Transverse colon (tissue), 4 donors: ENCODE results near the gene ABCA10. TPM values are rescaled to one million over a fixed set of nuclear protein-coding genes. Genes with fewer than 3 reads are reported as not detected.

Experiments
- DNase-seq: peaks from one replicate; pipeline ENCODE4 v3.0.0-alpha.2; 2019
- H3K27ac ChIP-seq, 4 donors: fragments of 200-600 bp; sonication (generic); 2 replicates each; pipeline ENCODE4 v1.5.1; 2016 to 2018; ENCODE audit warnings: inconsistent platforms in 4 of 4
- H3K27me3 ChIP-seq: fragments of 200-600 bp; sonication (generic); 2 replicates; pipeline ENCODE4 v1.5.1; 2017; ENCODE audit warnings: inconsistent platforms
- H3K36me3 ChIP-seq, 4 donors: fragments of 200-600 bp; sonication (generic); 2 replicates each; pipeline ENCODE4 v1.5.1; 2017 to 2019; ENCODE audit warnings: inconsistent platforms in 4 of 4
- H3K4me1 ChIP-seq, 4 donors: fragments of 200-600 bp; sonication (generic); 2 replicates each; pipeline ENCODE4 v1.5.1; 2017 to 2020; ENCODE audit warnings: inconsistent platforms in 4 of 4
- H3K4me3 ChIP-seq, 4 donors: fragments of 200-600 bp; sonication (generic); 1 replicate in 1 of 4; 2 replicates in 3 of 4; pipeline versions ENCODE4 v1.5.1 to v1.6.1; 2017 to 2019; ENCODE audit warnings: inconsistent platforms in 4 of 4
- H3K9me3 ChIP-seq, 2 donors: fragments of 200-600 bp; sonication (generic); 2 replicates each; pipeline ENCODE4 v1.5.1; 2017 to 2019; ENCODE audit warnings: inconsistent platforms in 2 of 2
- EP300 ChIP-seq: sonication (generic); formaldehyde crosslinking; IDR thresholded peaks from one replicate; pipeline ENCODE4 v1.6.1; 2017; ENCODE audit warnings: antibody characterized with exemption, low read depth
- POLR2A ChIP-seq: fragments of 450-650 bp; IDR thresholded peaks from one replicate; pipeline ENCODE4 v1.6.1; 2016; ENCODE audit warnings: antibody characterized with exemption, mild to moderate bottlenecking, moderate library complexity
- POLR2AphosphoS5 ChIP-seq, 3 donors: sonication (generic); formaldehyde crosslinking; IDR thresholded peaks; one replicate each; pipeline ENCODE4 v1.6.1; 2016; ENCODE audit warnings: antibody characterized with exemption in 3 of 3
- WGBS, 2 donors: methylation state at CpG; one replicate each; pipeline ENCODE4 v1.1.5; 2018; ENCODE audit warnings: low coverage in 1 of 2; 5-methylcytosine and 5-hydroxymethylcytosine counted together
- in situ Hi-C, 4 donors: fragments of 200-750 bp; cut with MboI; loops; one replicate each; pipeline versions ENCODE4 v1.15.0 to v1.15.1; 2017; ENCODE audit warnings: low sequenced_read_pairs in 3 of 4, low pct_ligation_motif_present in 1 of 4, low pct_unique_long_range_greater_than_20kb in 1 of 4
- intact Hi-C: fragments of 100-400 bp; cut with DNase I; formaldehyde crosslinking; loops from one replicate; pipeline ENCODE4 v1.15.1; 2023; ENCODE audit warnings: low total_unique reads
- total RNA-seq, 4 donors: library from RNA; depleted of rRNA; stranded (reverse); fragments of >200 nt; gene quantifications; one replicate each; pipeline ENCODE4 v1.1.0, GENCODE V29; 2016
- TF ChIP-seq, protein P1 (sequence below), 5 experiments: fragments of 200-600 bp in 3 of 5; fragments of 450-650 bp in 2 of 5; sonication (generic) in 3 of 5; IDR thresholded peaks; 1 replicate in 2 of 5; 2 replicates in 3 of 5; pipeline ENCODE4 v1.5.1; 2016 to 2017; ENCODE audit warnings: antibody characterized with exemption in 5 of 5, inconsistent platforms in 3 of 5, mild to moderate bottlenecking in 2 of 5, moderate library complexity in 1 of 5

Gene ABCA10
- total RNA-seq, 4 donors from 2014 or later, result 4.6 to 22.1 (median 13.0) TPM

GRCh38 chr17:69188064-69188463 is 40.6 kb downstream of the ABCA10 start:
- in situ Hi-C loops (loop anchor here in 1 of 4 donors (25.0 kb wide), 2 partner anchors 101 to 201 kb away; no protein-coding TSS in a partner anchor), intact Hi-C loops (no loop called here)
- no peaks in the 10 kb centered on the region for H3K4me1 ChIP-seq
- H3K27me3 ChIP-seq, result no peaks in the 10 kb centered on the region
- no peak for DNase-seq
- 63 to 80% methylated on average over 1 of the region's 1 CpG for WGBS, 2 donors
- H3K27ac ChIP-seq, result no peak overlapping the region
- H3K9me3 ChIP-seq, result no peaks in the 10 kb centered on the region
- H3K36me3 ChIP-seq, result peaks cover 0 to 4% (median 0%) of the 10 kb centered on the region in 4 donors
- TF ChIP-seq POLR2A (no peak), EP300 (no peak), POLR2AphosphoS5 (IDR thresholded peaks at IDR 0.05) (no peak)
- TF ChIP-seq, protein P1, sequence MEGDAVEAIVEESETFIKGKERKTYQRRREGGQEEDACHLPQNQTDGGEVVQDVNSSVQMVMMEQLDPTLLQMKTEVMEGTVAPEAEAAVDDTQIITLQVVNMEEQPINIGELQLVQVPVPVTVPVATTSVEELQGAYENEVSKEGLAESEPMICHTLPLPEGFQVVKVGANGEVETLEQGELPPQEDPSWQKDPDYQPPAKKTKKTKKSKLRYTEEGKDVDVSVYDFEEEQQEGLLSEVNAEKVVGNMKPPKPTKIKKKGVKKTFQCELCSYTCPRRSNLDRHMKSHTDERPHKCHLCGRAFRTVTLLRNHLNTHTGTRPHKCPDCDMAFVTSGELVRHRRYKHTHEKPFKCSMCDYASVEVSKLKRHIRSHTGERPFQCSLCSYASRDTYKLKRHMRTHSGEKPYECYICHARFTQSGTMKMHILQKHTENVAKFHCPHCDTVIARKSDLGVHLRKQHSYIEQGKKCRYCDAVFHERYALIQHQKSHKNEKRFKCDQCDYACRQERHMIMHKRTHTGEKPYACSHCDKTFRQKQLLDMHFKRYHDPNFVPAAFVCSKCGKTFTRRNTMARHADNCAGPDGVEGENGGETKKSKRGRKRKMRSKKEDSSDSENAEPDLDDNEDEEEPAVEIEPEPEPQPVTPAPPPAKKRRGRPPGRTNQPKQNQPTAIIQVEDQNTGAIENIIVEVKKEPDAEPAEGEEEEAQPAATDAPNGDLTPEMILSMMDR (IDR thresholded peaks at IDR 0.05), result no peak
- no peak overlapping the region for H3K4me3 ChIP-seq

DNA sequence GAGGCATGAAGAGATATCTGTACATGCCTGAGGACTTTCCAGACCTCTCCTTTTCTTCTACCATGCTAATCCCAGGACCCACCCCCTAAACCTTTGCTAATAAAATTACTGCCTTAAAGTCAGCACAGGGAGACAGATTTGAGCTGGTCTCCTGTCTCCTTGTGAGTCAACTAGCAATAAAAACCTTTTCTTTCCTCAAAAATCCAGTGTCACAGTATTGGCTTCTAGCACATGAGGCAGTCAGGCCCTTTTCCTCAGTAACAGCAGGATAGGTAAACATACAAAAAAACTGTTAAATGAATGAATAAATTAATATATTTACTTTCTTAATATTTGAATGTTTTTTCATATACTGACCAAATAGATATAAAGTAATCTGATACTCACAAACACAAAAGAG is 41.3 kb downstream of the ABCA10 start:
- intact Hi-C loops (no loop called here), in situ Hi-C loops (loop anchor here in 1 of 4 donors (25.0 kb wide), 2 partner anchors 100 to 200 kb away; no protein-coding TSS in a partner anchor)
- DNase-seq, result no peak
- H3K9me3 ChIP-seq, result no peaks in the 10 kb centered on the region
- peaks cover 0 to 4% (median 0%) of the 10 kb centered on the region in 4 donors for H3K36me3 ChIP-seq
- no peaks in the 10 kb centered on the region for H3K4me1 ChIP-seq
- TF ChIP-seq POLR2AphosphoS5 (IDR thresholded peaks at IDR 0.05) (no peak), EP300 (no peak), POLR2A (no peak)
- TF ChIP-seq, protein P1 (IDR thresholded peaks at IDR 0.05), result no peak
- H3K4me3 ChIP-seq, result no peak overlapping the region
- no peak overlapping the region for H3K27ac ChIP-seq
- H3K27me3 ChIP-seq, result no peaks in the 10 kb centered on the region

DNA sequence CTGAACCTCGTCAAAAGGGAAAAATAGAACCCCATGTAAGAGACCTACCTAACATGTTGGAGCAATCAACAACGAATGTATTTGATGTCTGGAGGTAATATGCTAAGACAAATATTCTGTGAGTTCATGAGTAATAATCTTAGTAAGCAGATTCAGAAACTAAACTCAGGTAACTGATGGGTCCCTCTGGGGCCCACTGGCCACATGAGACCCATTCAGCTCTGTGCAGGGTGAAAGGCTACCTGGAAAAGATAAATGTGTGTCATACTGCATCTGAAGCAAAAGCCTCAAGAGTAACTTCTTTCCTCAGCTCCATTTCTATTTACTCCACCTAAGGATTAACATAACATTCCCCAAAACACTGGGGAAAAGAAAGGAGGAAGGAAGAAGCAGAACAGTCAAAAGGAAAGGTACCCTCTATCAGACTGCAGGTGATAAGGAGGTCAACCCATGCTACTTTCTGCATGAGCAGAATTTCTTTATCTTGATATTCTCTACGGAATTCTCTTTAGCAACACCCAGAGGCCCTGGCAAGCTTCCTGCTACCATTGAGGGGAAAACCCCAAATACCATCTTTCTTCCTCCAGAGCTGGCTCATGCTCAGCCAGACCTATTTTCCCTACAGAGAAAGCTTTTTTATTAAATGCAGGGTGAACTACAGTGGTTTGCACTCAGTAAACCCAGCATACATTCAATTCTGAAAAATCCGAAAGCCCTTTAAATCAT is 49.2 kb downstream of the ABCA10 start:
- intact Hi-C loops (no loop called here), in situ Hi-C loops (loop anchor here in 1 of 4 donors (25.0 kb wide), 2 partner anchors 92 to 192 kb away; no protein-coding TSS in a partner anchor)
- TF ChIP-seq POLR2A (no peak), POLR2AphosphoS5 (IDR thresholded peaks at IDR 0.05) (no peak), EP300 (no peak)
- TF ChIP-seq, protein P1 (IDR thresholded peaks at IDR 0.05), result no peak
- Histone ChIP-seq H3K27ac (no peak overlapping the region), H3K4me3 (no peak overlapping the region), H3K27me3 (no peaks in the 10 kb centered on the region), H3K4me1 (peaks cover 0 to 8% (median 0%) of the 10 kb centered on the region in 4 donors), H3K36me3 (no peaks in the 10 kb centered on the region), H3K9me3 (no peaks in the 10 kb centered on the region)
- WGBS, 2 donors, result 67 to 74% methylated on average over 4 of the region's 4 CpGs
- no peak for DNase-seq

DNA sequence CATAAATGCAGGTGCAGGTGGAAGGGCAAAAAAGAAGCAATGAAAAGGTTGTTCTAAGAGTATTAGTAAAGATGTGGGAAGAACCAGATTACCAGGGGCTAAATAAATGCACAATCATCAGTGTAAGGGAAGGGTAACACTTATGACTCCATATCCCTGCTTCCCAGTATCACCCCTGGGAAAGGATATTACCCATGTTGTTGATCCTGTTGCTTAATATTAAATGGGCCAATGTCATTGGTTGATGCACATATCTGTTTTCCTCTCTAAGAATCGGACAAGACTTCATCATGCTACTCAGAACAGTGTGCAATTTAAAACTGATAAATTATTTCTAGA is 52.2 kb downstream of the ABCA10 start:
- Histone ChIP-seq H3K27me3 (no peaks in the 10 kb centered on the region), H3K36me3 (no peaks in the 10 kb centered on the region), H3K9me3 (no peaks in the 10 kb centered on the region), H3K4me3 (no peak overlapping the region), H3K27ac (no peak overlapping the region), H3K4me1 (peaks cover 0 to 8% (median 0%) of the 10 kb centered on the region in 4 donors)
- in situ Hi-C loops (loop anchor here in 1 of 4 donors (25.0 kb wide), 2 partner anchors 89 to 189 kb away; no protein-coding TSS in a partner anchor), intact Hi-C loops (no loop called here)
- 86 to 95% methylated on average over 1 of the region's 1 CpG for WGBS, 2 donors
- TF ChIP-seq POLR2A (no peak), EP300 (no peak), POLR2AphosphoS5 (IDR thresholded peaks at IDR 0.05) (no peak)
- TF ChIP-seq, protein P1 (IDR thresholded peaks at IDR 0.05), result no peak
- DNase-seq, result no peak
